Measurements from ENCODE around the gene KIAA1549. TPM values are rescaled to one million over a fixed set of nuclear protein-coding genes. Genes with fewer than 3 reads are reported as not detected.

The KIAA1549 gene
- polyA plus RNA-seq, 1 experiment, result 2.5 TPM

GRCh38 chr7:138784692-138785091 lies 196.5 kb downstream of the KIAA1549 start:
- POLR2A ChIA-PET, result no interaction called here
- no peak for DNase-seq (ENCODE audit: low read depth)
- Histone ChIP-seq H3K4me3 (ENCODE audit: low read depth, low read length) (no peak overlapping the region), H3K36me3 (ENCODE audit: control insufficient read depth, insufficient read depth, low read length) (no peaks in the 10 kb centered on the region), H3K27me3 (ENCODE audit: control insufficient read depth, insufficient read depth, low read length) (no peaks in the 10 kb centered on the region; the same call in 1 of the 2 replicates)
- CTCF ChIA-PET, result no interaction called here
- TF ChIP-seq, protein P1, sequence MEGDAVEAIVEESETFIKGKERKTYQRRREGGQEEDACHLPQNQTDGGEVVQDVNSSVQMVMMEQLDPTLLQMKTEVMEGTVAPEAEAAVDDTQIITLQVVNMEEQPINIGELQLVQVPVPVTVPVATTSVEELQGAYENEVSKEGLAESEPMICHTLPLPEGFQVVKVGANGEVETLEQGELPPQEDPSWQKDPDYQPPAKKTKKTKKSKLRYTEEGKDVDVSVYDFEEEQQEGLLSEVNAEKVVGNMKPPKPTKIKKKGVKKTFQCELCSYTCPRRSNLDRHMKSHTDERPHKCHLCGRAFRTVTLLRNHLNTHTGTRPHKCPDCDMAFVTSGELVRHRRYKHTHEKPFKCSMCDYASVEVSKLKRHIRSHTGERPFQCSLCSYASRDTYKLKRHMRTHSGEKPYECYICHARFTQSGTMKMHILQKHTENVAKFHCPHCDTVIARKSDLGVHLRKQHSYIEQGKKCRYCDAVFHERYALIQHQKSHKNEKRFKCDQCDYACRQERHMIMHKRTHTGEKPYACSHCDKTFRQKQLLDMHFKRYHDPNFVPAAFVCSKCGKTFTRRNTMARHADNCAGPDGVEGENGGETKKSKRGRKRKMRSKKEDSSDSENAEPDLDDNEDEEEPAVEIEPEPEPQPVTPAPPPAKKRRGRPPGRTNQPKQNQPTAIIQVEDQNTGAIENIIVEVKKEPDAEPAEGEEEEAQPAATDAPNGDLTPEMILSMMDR (IDR thresholded peaks at IDR 0.05; ENCODE audit: insufficient read depth, low read depth, low read length), result no peak

Small RNAs within 50 kb of the gene (small RNA-seq; reads per million reads assigned to genes)
- not detected for gene RNU6-1272P (ENCODE audit: insufficient read length, low read depth, low replicate concordance)

Other genes with a start within 250 kb of the KIAA1549 start
- not detected in 2 replicates for gene TMEM213, start 183.4 kb downstream of the KIAA1549 start, polyA plus RNA-seq (2011; rRNA removed)
- 0.06 and 0.07 TPM in 2 replicates for gene ATP6V0A4, start 183.2 kb downstream of the KIAA1549 start, polyA plus RNA-seq (2011; rRNA removed)
- gene ZC3HAV1L, start 54.7 kb upstream of the KIAA1549 start, polyA plus RNA-seq (2011; rRNA removed), result 7.6 and 10.0 TPM in 2 replicates
- gene ZC3HAV1, start 128.3 kb upstream of the KIAA1549 start, polyA plus RNA-seq (2011; rRNA removed), result 21.7 and 24.5 TPM in 2 replicates
- gene UBN2, start 249.8 kb upstream of the KIAA1549 start, polyA plus RNA-seq (2011; rRNA removed), result 1.8 and 3.1 TPM in 2 replicates